Epithelial cell of proximal tubule (primary cell): ENCODE measurements around the gene LAMA4. TPM values are rescaled to one million over a fixed set of nuclear protein-coding genes. Genes with fewer than 3 reads are reported as not detected.

Experiments used
- DNase-seq: peaks from one replicate; pipeline ENCODE4 v3.0.0-alpha.2; 2011; ENCODE audit warnings: low read depth
- H3K4me3 ChIP-seq: 2 replicates; pipeline ENCODE4 v1.5.1; 2011; ENCODE audit warnings: low read depth, mild to moderate bottlenecking, low read length
- CTCF ChIP-seq: conservative IDR thresholded peaks from 2 replicates; pipeline ENCODE4 v1.5.1; 2012; ENCODE audit warnings: low read depth, mild to moderate bottlenecking, low read length
- total RNA-seq: library from RNA; depleted of rRNA; stranded (reverse); fragments of >200 nt; gene quantifications from 2 replicates; pipeline ENCODE4 v1.2.3, GENCODE V29; 2015

Gene LAMA4
- total RNA-seq, 1 donor from 2014 or later = 8.0 TPM

- no peak for TF ChIP-seq CTCF
- H3K4me3 ChIP-seq = no peak overlapping the region
- no peak for DNase-seq
Measured at GRCh38 chr6:112286010-112286409, 31.6 kb upstream of the LAMA4 start.

GRCh38 chr6:112284603-112285002 is 30.2 kb upstream of the LAMA4 start:
- DNase-seq = no peak
- H3K4me3 ChIP-seq = no peak overlapping the region
- no peak for TF ChIP-seq CTCF

- no peak for DNase-seq
- no peak overlapping the region for H3K4me3 ChIP-seq
- no peak for TF ChIP-seq CTCF
Measured at GRCh38 chr6:112283621-112284020, 29.3 kb upstream of the LAMA4 start.

GRCh38 chr6:112281821-112282615 is 27.7 kb upstream of the LAMA4 start:
- DNase-seq = peak; percentile 54
- no peak overlapping the region for H3K4me3 ChIP-seq
- TF ChIP-seq CTCF = peak; percentile 62

GRCh38 chr6:112279031-112279935 is 24.9 kb upstream of the LAMA4 start:
- no peak overlapping the region for H3K4me3 ChIP-seq
- TF ChIP-seq CTCF = no peak
- no peak for DNase-seq

- no peak overlapping the region for H3K4me3 ChIP-seq
- no peak for TF ChIP-seq CTCF
- no peak for DNase-seq
Measured at GRCh38 chr6:112275365-112275764, 21.0 kb upstream of the LAMA4 start.
